HG03342 (cell line): ENCODE measurements around the gene CLIC6.

Source experiments
- ATAC-seq: cut with Tn5 transposase; IDR thresholded peaks from one replicate; pipeline ENCODE4 v1.9.1; 2021; ENCODE audit warnings: mild to moderate bottlenecking, moderate library complexity; ENCODE audit not compliant: unreplicated experiment

Gene CLIC6

GRCh38 chr21:34724131-34724856 is 55.5 kb downstream of the CLIC6 start:
- no peak for ATAC-seq

- no peak for ATAC-seq
Observed at GRCh38 chr21:34724857-34725195, 56.0 kb downstream of the CLIC6 start.

- no peak for ATAC-seq
Observed at GRCh38 chr21:34726627-34727337, 58.0 kb downstream of the CLIC6 start.

GRCh38 chr21:34728479-34728878 is 59.7 kb downstream of the CLIC6 start:
- ATAC-seq, result no peak

DNA sequence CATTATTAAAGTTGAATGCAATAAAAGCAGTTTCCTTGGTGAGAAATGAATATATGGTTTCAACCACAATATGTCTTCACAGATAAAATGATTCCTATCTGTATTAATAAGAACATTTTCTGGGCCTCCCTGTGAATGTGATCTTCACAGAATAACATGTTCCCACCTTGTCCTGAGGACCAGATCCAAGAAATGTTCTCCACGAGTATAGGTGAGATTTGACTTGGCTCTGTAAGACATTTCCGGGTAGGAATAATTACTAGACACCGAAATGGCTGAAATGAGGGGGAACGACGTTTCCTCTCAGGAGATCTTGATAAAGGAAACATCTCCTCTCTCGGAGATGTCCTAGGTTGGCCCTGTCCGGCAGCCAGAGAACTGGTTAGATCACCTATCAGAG is 61.4 kb downstream of the CLIC6 start:
- ATAC-seq, result no peak

GRCh38 chr21:34730756-34731445 is 62.1 kb downstream of the CLIC6 start:
- no peak for ATAC-seq

- no peak for ATAC-seq
Observed at GRCh38 chr21:34732388-34732821, 63.6 kb downstream of the CLIC6 start.

DNA sequence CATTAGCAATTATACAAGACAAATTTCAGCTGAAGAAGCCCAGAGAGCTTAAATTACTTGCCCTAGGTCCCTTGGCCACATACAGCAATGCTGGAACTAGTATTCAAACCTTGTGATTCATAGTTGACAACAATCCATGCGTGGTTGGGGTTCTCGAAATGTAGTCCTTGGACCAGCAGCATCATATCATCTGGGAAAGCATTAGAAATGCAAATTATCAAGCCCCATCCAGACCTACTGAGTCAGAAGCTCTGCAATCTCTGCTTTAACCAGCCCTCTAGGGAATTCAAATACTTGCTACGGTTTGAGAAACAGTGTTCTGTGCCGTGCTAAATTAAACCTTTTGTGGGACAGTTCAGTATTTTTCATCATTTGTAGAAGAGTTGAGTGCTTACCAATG is 65.1 kb downstream of the CLIC6 start:
- no peak for ATAC-seq

- no peak for ATAC-seq
Observed at GRCh38 chr21:34734696-34735095, 65.9 kb downstream of the CLIC6 start.

- no peak for ATAC-seq
Observed at GRCh38 chr21:34736116-34736874, 67.5 kb downstream of the CLIC6 start.

- ATAC-seq, result no peak
Observed at GRCh38 chr21:34737115-34737514, 68.3 kb downstream of the CLIC6 start.

- ATAC-seq, result no peak
Observed at GRCh38 chr21:34740198-34740597, 71.4 kb downstream of the CLIC6 start.

DNA sequence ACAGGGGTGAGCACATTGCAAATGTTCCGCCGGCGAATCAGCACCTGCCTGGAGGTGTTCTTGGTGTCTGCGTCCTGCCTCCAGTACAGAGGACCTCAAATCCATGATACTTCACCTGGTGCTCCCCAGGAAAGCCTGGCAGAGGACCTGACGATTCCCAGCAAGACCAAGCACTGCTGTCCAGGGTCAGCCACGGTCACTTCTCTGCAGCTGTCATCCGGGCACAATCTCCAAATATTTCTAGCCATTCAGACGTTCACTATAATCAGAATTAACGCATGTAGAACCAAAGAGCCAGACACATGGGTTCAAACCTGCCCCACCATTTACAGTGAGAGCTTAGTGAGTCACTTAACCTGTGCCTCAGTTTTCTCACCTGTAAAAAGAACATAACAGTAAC is 74.5 kb downstream of the CLIC6 start:
- ATAC-seq, result no peak

GRCh38 chr21:34743831-34744230 is 75.0 kb downstream of the CLIC6 start:
- no peak for ATAC-seq

DNA sequence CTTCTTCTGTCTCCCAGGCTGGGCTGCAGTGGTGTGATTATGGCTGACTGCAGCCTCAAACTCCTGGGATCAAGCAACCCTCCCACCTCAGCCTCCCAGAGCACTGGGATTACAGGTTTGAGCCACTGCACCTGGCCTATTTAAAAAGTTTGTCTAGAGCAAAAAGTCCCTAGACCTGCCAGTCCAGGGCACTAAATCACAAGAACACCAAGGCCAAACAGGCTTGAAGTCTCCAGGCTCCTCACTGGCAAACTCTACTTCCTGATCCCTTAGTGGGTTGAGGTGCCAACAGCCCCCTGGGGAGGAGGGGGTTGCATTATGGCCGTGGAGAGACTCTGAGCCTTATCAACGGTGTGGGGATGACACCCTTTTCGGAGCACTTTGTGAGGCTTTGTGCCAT is 76.0 kb downstream of the CLIC6 start:
- no peak for ATAC-seq

DNA sequence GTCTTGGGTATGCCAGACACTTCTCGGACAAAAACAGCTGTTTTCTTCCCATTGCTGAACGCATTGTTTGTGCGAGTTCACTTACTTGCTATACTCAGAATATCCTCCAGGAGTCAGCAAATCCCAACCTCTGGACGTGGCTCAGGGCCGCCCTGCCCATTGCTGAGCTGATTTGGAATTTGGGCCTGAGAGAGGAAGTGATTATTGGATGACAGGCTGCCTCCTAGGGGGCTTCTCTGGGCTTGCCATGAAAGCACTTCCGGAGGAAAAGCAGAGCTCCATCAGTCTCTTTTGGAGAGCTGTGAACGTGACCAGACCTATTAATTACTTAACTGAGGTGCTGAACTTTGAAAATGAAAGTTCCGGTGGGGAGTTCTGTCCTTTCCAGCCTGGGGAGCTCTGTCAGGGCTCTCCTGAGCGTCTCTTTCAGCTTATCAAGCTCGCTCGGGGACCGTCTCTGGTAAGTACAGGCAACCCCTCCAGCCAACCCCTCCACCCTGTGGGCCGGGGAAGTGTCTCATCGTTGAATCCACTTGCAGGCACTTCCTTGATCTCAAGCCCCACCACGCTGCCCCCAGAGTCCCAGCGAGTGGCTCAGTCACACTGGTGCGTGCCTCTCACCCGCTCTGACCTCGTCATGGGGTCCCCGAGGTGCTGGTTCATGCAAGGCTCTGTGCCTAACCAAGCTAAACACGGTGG is 76.9 kb downstream of the CLIC6 start:
- peak; percentile 84 for ATAC-seq

GRCh38 chr21:34748862-34749261 is 80.1 kb downstream of the CLIC6 start:
- no peak for ATAC-seq

- no peak for ATAC-seq
Observed at GRCh38 chr21:34754690-34755647, 86.2 kb downstream of the CLIC6 start.

GRCh38 chr21:34761758-34762330 is 93.0 kb downstream of the CLIC6 start:
- no peak for ATAC-seq
